ENCODE results near the gene MFRP. TPM values are rescaled to one million over a fixed set of nuclear protein-coding genes. Genes with fewer than 3 reads are reported as not detected.

Gene MFRP
- total RNA-seq, 1 experiment from 2014 or later, result not detected

GRCh38 chr11:119391275-119391674 lies 44.8 kb upstream of the MFRP start (continued):
- TF ChIP-seq HMGXB4 (CRISPR knock-in tag; IDR thresholded peaks at IDR 0.05), result no peak
- TF ChIP-seq ZNF138 (CRISPR knock-in tag; conservative IDR thresholded peaks at IDR 0.05), result no peak
- no peak for TF ChIP-seq AR (CRISPR knock-in tag; IDR thresholded peaks at IDR 0.05)
- TF ChIP-seq ZNF121 (CRISPR knock-in tag; IDR thresholded peaks at IDR 0.05), result no peak
- no peak for TF ChIP-seq ZNF423 (CRISPR knock-in tag; IDR thresholded peaks at IDR 0.05)
- no peak for TF ChIP-seq PRDM15 (CRISPR knock-in tag; IDR thresholded peaks at IDR 0.05)
- TF ChIP-seq NR2C2 (CRISPR knock-in tag; IDR thresholded peaks at IDR 0.05), result no peak
- TF ChIP-seq TCF7 (CRISPR knock-in tag; IDR thresholded peaks at IDR 0.05; ENCODE audit: low read depth), result no peak
- TF ChIP-seq ZNF416 (CRISPR knock-in tag; IDR thresholded peaks at IDR 0.05), result no peak
- TF ChIP-seq GRHL2 (CRISPR knock-in tag; IDR thresholded peaks at IDR 0.05; ENCODE audit: insufficient replicate concordance, severe bottlenecking), result no peak
- TF ChIP-seq ESRRA (CRISPR knock-in tag; IDR thresholded peaks at IDR 0.05; ENCODE audit: borderline replicate concordance), result no peak
- no peak for TF ChIP-seq ZNF263 (CRISPR knock-in tag; IDR thresholded peaks at IDR 0.05; ENCODE audit: low read depth)
- no peak for TF ChIP-seq ATF3 (CRISPR knock-in tag; conservative IDR thresholded peaks at IDR 0.05)

GRCh38 chr11:119389611-119390254 lies 43.2 kb upstream of the MFRP start:
- POLR2A ChIA-PET, result interaction anchor here (0.6 kb wide), 1 partner anchor 522 kb away, joined by 3 read pairs; no protein-coding TSS in a partner anchor

More at GRCh38 chr11:119389611-119390254, 43.2 kb upstream of the MFRP start:
- H3K27ac Mint-ChIP-seq, result no peak overlapping the region
- no peaks in the 10 kb centered on the region for H3K36me3 Mint-ChIP-seq
- peaks cover under 1% of the 10 kb centered on the region for H3K4me1 Mint-ChIP-seq
- H3K9me3 Mint-ChIP-seq, result no peaks in the 10 kb centered on the region
- no peaks in the 10 kb centered on the region for H3K27me3 Mint-ChIP-seq (ENCODE audit: low read depth)
- TF ChIP-seq CTCF (IDR thresholded peaks at IDR 0.05) (peak; percentile 33; the same call in 1 of the 2 replicates), MYBL2 (CRISPR knock-in tag; IDR thresholded peaks at IDR 0.05) (no peak)
- ATAC-seq (peak; percentile 98), DNase-seq (ENCODE audit: low spot score) (peak; percentile 79)
- CTCF ChIA-PET, result interaction anchor here (0.6 to 1.9 kb wide), 31 partner anchors 9 to 411 kb away, joined by 3 to 23 read pairs (median 4); partner anchors contain the start of genes THY1 and USP2
- no peak overlapping the region for H3K4me3 Mint-ChIP-seq
